ENCODE results near the gene INO80E.
"Not testable (repeated sequence)": the region's sequence is repeated elsewhere in the genome, so short reads cannot be mapped to it uniquely, and the experiment has no call there.

The INO80E gene

GRCh38 chr16:30009990-30010843, 14.2 kb downstream of the INO80E start:
- DNase-seq (ENCODE audit: low read depth), result no peak

GRCh38 chr16:30010844-30011713, 15.0 kb downstream of the INO80E start, which contains the start of gene DOC2A:
Gene DOC2A, minus strand, starts transcription at chr16:30011027. Its CDS starts 805 bp downstream, at chr16:30010222.
- no peak for DNase-seq (ENCODE audit: low read depth)

- no peak for DNase-seq (ENCODE audit: low read depth)
These were observed 15.9 kb downstream of the INO80E start for GRCh38 chr16:30011714-30012504.

GRCh38 chr16:30012598-30012997, 16.6 kb downstream of the INO80E start:
- DNase-seq (ENCODE audit: low read depth), result not testable (repeated sequence)

- DNase-seq (ENCODE audit: low read depth), result not testable (repeated sequence)
These were observed 19.4 kb downstream of the INO80E start for GRCh38 chr16:30015450-30015849.

- DNase-seq (ENCODE audit: low read depth), result no peak
These were observed 20.7 kb downstream of the INO80E start for GRCh38 chr16:30016555-30017276.

- DNase-seq (ENCODE audit: low read depth), result no peak
These were observed 21.2 kb downstream of the INO80E start for GRCh38 chr16:30017277-30017656.

GRCh38 chr16:30017937-30018336, 21.9 kb downstream of the INO80E start:
- not testable (repeated sequence) for DNase-seq (ENCODE audit: low read depth)

GRCh38 chr16:30018731-30019158, 22.7 kb downstream of the INO80E start:
- no peak for DNase-seq (ENCODE audit: low read depth)

GRCh38 chr16:30022887-30023286, 26.8 kb downstream of the INO80E start, which contains the start of gene C16orf92:
Gene C16orf92, plus strand, starts transcription at chr16:30023198. Its CDS starts 143 bp downstream, at chr16:30023341.
- DNase-seq (ENCODE audit: low read depth), result no peak

- DNase-seq (ENCODE audit: low read depth), result no peak
These were observed 27.5 kb downstream of the INO80E start for GRCh38 chr16:30023586-30023985.

- no peak for DNase-seq (ENCODE audit: low read depth)
These were observed 28.4 kb downstream of the INO80E start for GRCh38 chr16:30024451-30024850.

GRCh38 chr16:30025156-30025555, 29.1 kb downstream of the INO80E start:
- no peak for DNase-seq (ENCODE audit: low read depth)

- DNase-seq (ENCODE audit: low read depth), result no peak
These were observed 29.5 kb downstream of the INO80E start for GRCh38 chr16:30025574-30025973.

GRCh38 chr16:30026449-30026848, 30.4 kb downstream of the INO80E start:
- DNase-seq (ENCODE audit: low read depth), result no peak

- DNase-seq (ENCODE audit: low read depth), result no peak
These were observed 31.8 kb downstream of the INO80E start for GRCh38 chr16:30027588-30028437.

GRCh38 chr16:30028438-30029076, 32.5 kb downstream of the INO80E start:
- no peak for DNase-seq (ENCODE audit: low read depth)

- DNase-seq (ENCODE audit: low read depth), result no peak
These were observed 34.1 kb downstream of the INO80E start for GRCh38 chr16:30030011-30030685.

GRCh38 chr16:30030841-30031413, 34.9 kb downstream of the INO80E start, which contains the start of gene TLCD3B:
Gene TLCD3B, minus strand, starts transcription at chr16:30031271. Its CDS starts 744 bp downstream, at chr16:30030527.
- no peak for DNase-seq (ENCODE audit: low read depth)

Data from iris pigment epithelial cell (primary cell).